GM21526 (cell line): ENCODE results near the gene TMEM44.
"Not testable (repeated sequence)": the region's sequence is repeated elsewhere in the genome, so short reads cannot be mapped to it uniquely, and the experiment has no call there.

Experiments used
- ATAC-seq: cut with Tn5 transposase; IDR thresholded peaks from one replicate; pipeline ENCODE4 v1.9.1; 2021; ENCODE audit warnings: moderate library complexity; ENCODE audit not compliant: unreplicated experiment, low FRiP score

TMEM44 gene

DNA sequence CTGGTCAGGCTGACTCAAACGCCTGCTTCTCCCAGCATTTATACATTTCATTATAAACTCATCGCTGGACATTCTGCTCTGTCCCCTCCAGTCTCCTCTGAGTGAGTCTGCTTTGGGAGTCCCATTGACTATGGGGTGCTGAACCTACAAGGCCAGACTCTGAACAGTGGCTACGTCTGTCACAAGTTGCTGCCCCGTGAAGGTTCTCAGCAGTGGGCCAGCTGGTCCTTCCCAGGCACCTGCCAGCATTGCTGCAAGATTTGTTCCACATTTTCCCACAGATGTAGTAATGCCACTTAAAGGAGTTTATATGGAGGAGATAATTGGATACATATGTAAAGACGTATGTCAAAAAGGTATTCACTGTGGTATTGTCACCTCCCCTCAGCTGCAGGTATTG lies 73.7 kb downstream of the TMEM44 start:
- ATAC-seq = no peak

GRCh38 chr3:194556086-194557056 lies 76.8 kb downstream of the TMEM44 start:
- ATAC-seq = no peak

- no peak for ATAC-seq
Observed at GRCh38 chr3:194555175-194556062, 77.8 kb downstream of the TMEM44 start.

DNA sequence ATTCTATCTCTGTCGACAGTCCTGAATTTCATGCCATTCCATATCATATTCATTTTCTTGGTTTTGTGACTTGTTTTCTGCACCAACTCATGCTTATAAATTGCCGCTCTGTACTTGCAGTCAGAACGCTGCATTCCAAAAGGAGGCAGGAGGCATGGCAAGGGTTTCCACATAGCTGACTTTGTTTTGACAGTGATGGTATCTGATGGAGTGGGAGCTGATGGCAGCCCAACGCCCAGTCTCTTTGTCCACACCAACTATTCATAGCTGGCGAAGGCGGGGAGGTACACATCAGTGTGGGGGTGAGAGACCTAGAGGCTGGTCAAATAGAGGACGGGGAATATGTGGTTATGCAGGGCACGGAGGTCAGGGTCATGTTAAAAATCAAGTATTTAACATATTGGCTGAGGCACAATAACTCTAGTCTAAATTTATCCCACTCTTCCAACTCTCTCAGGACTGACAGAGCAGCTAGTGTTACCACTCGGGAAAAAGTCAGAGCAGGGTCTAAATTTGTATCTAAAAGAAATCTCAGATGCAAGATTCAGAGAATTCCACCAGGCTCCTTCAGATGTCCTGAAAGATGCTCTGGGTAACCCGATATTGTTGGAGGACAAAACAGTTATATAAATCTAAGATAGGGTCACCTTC lies 78.6 kb downstream of the TMEM44 start:
- no peak for ATAC-seq

DNA sequence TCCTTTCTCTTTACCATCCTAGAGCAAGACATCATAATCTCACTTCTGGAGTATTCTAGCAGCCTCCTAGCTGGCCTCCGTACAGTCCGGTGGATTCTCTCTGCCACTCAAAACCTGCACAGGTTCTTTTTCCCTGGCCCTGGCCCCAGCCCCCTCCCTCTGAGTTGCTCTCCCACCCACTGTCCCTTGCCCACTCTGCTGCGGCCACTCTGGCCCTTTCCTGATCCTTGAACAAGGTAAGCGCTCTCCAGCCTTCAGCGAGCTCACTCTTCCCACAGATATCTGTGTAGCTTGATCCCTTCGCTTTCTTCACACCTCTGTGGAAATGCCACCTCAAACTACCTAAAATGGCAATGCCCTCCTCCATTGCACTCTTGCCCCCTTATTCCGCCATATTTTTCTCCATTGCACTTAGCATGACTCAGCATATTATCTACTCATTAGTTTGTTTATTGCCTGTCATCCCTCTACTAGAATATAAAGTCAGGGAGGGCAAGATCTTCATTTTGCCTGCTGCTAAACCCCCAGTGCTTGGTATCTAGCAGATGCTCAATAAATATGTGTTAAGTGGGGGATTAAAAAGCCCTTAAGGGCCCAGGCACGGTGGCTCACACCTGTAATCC lies 80.8 kb downstream of the TMEM44 start:
- ATAC-seq = no peak

DNA sequence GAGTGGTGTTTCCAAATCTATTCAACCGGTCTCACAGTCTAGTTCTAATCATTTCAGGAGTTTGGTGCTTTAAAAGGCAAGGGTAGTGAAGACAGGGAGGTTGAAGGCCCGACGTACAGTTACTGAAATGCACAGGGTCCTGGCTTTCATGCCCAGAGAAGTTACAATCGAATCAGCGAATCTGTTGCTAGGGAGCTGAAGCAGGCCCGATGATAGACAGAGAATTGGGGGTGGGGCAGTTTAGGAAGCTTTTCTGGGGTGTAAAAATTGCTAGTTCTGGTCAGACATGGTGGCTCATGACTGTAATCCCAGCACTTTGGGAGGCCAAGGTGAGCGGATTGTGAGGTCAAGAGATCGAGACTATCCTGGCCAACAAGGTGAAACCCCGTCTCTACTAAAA lies 83.4 kb downstream of the TMEM44 start:
- ATAC-seq = no peak

DNA sequence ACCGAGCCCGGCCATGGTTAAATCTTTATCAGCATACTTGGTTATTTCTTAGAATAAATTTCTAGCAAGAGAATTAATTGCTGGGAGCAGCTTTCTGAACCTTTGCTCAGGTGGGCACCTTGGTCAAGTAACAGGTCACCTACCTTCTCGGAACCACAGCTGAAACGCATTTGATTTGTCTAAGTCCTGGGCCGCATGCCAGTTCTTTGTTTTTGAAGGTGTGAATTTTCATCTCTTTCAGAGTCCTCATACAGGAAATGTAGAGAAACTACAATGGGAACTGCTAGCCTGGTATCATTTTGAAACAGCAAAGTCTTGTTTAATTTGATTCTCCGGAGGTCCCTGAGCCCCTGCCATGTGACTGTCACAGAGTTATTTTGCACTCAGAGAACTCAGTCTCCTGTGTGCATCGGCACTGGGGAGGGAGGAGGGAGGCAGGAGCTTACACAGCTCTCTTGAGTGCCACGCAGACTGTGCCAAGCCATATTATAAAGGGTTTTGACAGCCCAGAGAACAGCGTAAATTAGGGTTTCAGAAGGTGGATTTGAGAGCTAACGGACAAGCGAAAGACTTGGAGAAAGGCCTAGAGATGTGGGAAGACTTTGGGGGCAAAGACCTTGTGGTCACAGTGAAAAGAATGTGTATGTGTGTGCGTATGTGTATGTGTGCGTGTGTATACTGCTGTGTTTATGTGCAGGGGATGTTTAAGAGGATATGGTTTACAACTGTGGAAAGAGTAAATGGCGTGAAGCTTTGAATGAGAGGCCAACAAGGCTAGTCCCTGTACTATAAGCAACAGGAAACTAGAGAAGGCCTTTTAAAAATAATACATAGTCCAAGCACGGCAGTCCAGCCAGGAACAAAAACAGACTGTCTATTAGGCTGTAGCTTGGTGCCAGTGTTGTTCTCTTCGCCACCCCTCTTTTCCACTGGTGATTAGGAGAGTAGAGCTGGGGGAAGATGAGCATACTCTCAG lies 84.6 kb downstream of the TMEM44 start:
- no peak for ATAC-seq

DNA sequence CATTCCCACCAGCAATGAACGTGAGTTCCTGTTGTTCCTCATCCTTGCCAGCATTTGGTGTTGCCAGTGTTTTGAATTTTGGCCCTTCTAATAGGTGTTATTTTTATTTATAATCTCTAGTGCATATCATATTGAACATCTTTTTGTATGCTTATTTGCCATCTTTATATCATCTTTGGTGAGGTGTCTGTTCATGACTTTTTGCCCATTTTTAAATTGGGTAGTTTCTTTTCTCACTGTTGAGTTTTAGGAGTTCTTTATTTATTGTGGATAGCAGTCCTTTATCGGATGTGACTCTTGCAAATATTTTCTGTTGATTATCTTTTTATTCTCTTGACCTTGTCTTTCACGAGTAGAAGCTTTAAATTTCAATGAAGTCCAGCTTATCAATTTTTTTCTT lies 86.2 kb downstream of the TMEM44 start:
- ATAC-seq = no peak

DNA sequence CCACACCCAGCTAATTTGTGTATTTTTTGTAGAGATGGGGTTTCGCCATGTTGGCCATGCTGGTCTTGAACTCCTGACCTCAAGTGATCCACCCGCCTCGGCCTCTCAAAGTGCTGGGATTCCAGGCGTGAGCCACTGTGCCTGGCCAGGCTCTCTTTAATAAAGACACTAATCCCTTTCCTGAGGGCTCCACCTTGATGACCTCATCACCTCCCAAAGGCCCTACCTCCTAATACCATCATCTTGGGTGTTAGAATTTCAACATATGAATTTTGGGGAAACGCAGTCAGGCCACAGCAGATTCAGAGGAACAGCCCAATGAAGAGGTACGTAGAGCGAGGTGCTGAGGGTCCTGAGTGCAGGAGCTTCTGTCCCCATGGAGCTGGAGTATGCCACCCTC lies 87.7 kb downstream of the TMEM44 start:
- ATAC-seq = not testable (repeated sequence)

DNA sequence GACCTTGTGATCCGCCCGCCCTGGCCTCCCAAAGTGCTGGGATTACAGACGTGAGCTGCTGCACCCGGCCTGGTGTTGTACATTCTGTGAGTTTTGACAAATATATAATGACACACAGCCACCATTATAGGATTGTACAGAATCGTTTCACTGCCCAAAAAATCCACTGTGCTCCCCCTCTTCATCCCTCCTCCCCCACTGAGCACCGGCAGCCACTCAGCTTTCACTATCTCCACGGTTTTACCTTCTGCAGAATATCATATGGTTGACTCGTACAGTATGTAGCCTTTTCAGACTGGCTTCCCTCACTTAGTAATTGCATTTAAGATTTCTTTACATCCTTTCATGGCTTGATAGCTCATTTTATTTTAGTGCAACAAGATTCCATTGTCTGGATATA lies 89.7 kb downstream of the TMEM44 start:
- no peak for ATAC-seq

DNA sequence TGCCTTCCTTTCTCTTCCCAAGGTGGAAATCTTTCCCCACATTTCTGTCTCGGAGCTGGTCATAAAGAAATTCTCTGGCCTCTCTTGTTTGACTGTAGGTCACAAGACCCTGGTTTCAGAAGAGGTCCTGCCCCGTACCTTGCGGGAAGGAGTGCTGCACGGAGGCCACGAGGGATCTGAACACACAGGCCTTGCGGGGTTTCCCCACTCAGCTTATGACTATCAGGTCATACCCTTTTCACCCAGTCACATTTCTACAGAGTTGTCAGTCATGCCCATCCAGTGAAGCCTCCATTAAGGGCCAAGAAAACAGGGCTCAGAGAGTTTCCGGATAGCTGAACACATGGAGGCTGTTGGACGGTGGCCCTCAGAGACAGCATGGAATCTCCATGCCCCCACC lies 91.7 kb downstream of the TMEM44 start:
- ATAC-seq = no peak

DNA sequence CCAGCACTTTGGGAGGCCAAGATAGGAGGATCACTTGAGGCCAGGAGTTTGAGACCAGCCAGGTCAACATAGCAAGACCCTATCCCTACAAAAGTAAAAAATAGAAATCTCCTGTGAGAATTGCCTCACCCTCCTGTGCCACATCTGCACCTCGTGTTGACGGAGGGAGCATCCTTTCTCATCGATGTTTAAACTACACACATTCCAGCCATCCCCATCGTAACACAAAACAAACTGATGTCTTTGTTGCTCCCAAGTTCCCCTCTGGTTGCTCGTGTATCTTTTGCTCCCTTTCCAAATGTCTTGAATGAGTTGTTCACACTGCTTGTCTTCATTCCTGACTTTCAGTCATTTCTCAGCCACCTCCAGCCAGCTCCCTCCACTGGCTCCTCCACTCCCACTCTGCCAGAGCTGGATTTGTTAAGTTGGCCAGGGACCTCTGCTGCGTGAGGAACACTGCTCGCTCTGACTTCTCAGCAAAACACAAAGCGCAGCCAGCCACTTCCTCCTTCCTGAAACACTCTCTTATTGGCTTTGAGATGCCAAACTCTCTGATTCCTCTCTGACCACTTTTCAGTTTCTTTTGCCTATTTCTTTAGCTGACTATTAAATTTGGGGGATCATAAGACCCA lies 92.8 kb downstream of the TMEM44 start:
- ATAC-seq = no peak

- ATAC-seq = no peak
Observed at GRCh38 chr3:194539498-194539897, 93.7 kb downstream of the TMEM44 start.

- ATAC-seq = no peak
Observed at GRCh38 chr3:194537732-194538247, 95.4 kb downstream of the TMEM44 start.
